ENCODE measurements around the gene SULT4A1. TPM values are rescaled to one million over a fixed set of nuclear protein-coding genes. Genes with fewer than 3 reads are reported as not detected.

SULT4A1 gene
- total and polyA plus RNA-seq, 9 of the 15 experiments (the other 6 are each of a cell fraction or from before 2014, with no cell fraction given) = 0.03 to 0.20 (median 0.09) TPM; not detected in 3

GRCh38 chr22:43828998-43829782, 33.1 kb downstream of the SULT4A1 start:
- H4K20me1 ChIP-seq (replicated peaks; ENCODE audit: control insufficient read depth, insufficient read depth, low read length) = no peaks in the 10 kb centered on the region; the same call in 1 of the 2 replicates
- no peak overlapping the region for H2AFZ ChIP-seq (ENCODE audit: low read depth, low read length)
- no peak overlapping the region for H3K4me2 ChIP-seq (ENCODE audit: insufficient read depth, low read length)
- H3K4me1 ChIP-seq (replicated peaks in 1 of 2; ENCODE audit: control insufficient read depth in 2 of 2, insufficient read depth in 2 of 2, low read length in 2 of 2) = no peaks in the 10 kb centered on the region; a peak in 1 of 5 replicates
- 1% methylated on average over 10 of the region's 20 CpGs for WGBS (ENCODE audit: insufficient coverage, low coverage, missing lambda C conversion rate)
- peaks cover 6 to 54% of the 10 kb centered on the region in 2 experiments; a peak in 4 of 5 replicates for H3K27me3 ChIP-seq (ENCODE audit: control insufficient read depth in 2 of 2, insufficient read depth in 2 of 2, low read length in 2 of 2)
- BruUV-seq (replicated peaks) = no TSS peak
- H3K9me1 ChIP-seq (ENCODE audit: control insufficient read depth, insufficient read depth, low read length) = no peaks in the 10 kb centered on the region
- FAIRE-seq (no peak), DNase-seq (ENCODE audit: extremely low read depth in 1 of 4, low spot score in 3 of 4) (no peak), ATAC-seq (no peak)
- no peak for TF ChIP-seq ID3 (CRISPR knock-in tag; IDR thresholded peaks at IDR 0.05)
- TF ChIP-seq ID3 (tag; IDR thresholded peaks at IDR 0.05) = no peak
- no peak for TF ChIP-seq GTF2A2 (tag; IDR thresholded peaks at IDR 0.05)
- TF ChIP-seq SFPQ (IDR thresholded peaks at IDR 0.05; ENCODE audit: low read depth, low read length) = no peak
- no peak for TF ChIP-seq DPF2 (IDR thresholded peaks at IDR 0.05)
- no peak for TF ChIP-seq ZNF124 (CRISPR knock-in tag; IDR thresholded peaks at IDR 0.05)
- H3K4me3 ChIP-seq = no peak overlapping the region
- H3K27ac ChIP-seq (ENCODE audit: extremely low read depth, low read depth, low read length) = no peak overlapping the region
- H3K9me3 ChIP-seq (replicated peaks; ENCODE audit: control insufficient read depth, insufficient read depth, low read depth, low read length) = no peaks in the 10 kb centered on the region
- no peaks in the 10 kb centered on the region for H3K79me2 ChIP-seq (ENCODE audit: control insufficient read depth, insufficient read depth, low read length)
- POLR2A ChIA-PET = no interaction called here
- no peaks in the 10 kb centered on the region for H3K36me3 ChIP-seq (ENCODE audit: control insufficient read depth, insufficient read depth, low read length)
- in situ Hi-C loops (cut with MboI) (no loop called here), intact Hi-C loops (cut with micrococcal nuclease) (no loop called here)
- CTCF ChIA-PET (ENCODE audit: low intra/inter-chr PET ratio) = no interaction called here
- no peak overlapping the region for H3K9ac ChIP-seq (ENCODE audit: insufficient read depth in 1 of 2, low read depth in 2 of 2, low read length in 2 of 2)
